Calu3 (cell line): ENCODE results near the gene NDN. TPM values are rescaled to one million over a fixed set of nuclear protein-coding genes. Genes with fewer than 3 reads are reported as not detected.

ENCODE experiments used
- BruUV-seq: library from RNA; stranded (reverse); fragments of 400-500 nt; replicated peaks from 2 replicates; lab custom pipeline; 2021; lab: Mats Ljungman, UMichigan
- CTCF ChIA-PET: fragments of 300-600 bp; sonication (Branson Sonifier 250); formaldehyde crosslinking; loops from one replicate; lab custom pipeline; 2022; ENCODE audit warnings: antibody characterized with exemption; lab: Charles Lee
- DNase-seq: peaks from one replicate; pipeline ENCODE4 v3.0.0; 2022
- H3K27ac Mint-ChIP-seq: one replicate; pipeline ENCODE4 v1.8.0; 2022; ENCODE audit warnings: mixed read lengths; ENCODE audit not compliant: unreplicated experiment
- H3K27me3 Mint-ChIP-seq: one replicate; pipeline ENCODE4 v1.8.0; 2022; ENCODE audit warnings: mixed read lengths; ENCODE audit not compliant: unreplicated experiment
- H3K36me3 Mint-ChIP-seq: one replicate; pipeline ENCODE4 v1.8.0; 2022; ENCODE audit warnings: mild to moderate bottlenecking, moderate library complexity, mixed read lengths; ENCODE audit not compliant: insufficient read depth, unreplicated experiment
- H3K4me1 Mint-ChIP-seq: one replicate; pipeline ENCODE4 v1.8.0; 2022; ENCODE audit warnings: mild to moderate bottlenecking, low read depth, mixed read lengths; ENCODE audit not compliant: unreplicated experiment
- H3K4me3 Mint-ChIP-seq: one replicate; pipeline ENCODE4 v1.8.0; 2022; ENCODE audit warnings: mild to moderate bottlenecking, low read depth, moderate library complexity, mixed read lengths; ENCODE audit not compliant: unreplicated experiment
- H3K9me3 Mint-ChIP-seq: one replicate; pipeline ENCODE4 v1.8.0; 2022; ENCODE audit warnings: low read depth, mixed read lengths; ENCODE audit not compliant: unreplicated experiment
- intact Hi-C: fragments of 100-400 bp; cut with micrococcal nuclease; formaldehyde crosslinking; loops from one replicate; pipeline ENCODE4 v1.10.0; 2022; ENCODE audit not compliant: unreplicated experiment
- total RNA-seq: library from RNA; stranded (reverse); gene quantifications from 2 replicates; pipeline ENCODE4 v1.2.3, GENCODE V29; 2022
- TF ChIP-seq, protein P1 (sequence below): fragments of 200-600 bp; IDR thresholded peaks from one replicate; pipeline ENCODE4 v1.8.0; 2022; ENCODE audit warnings: antibody characterized with exemption; ENCODE audit not compliant: unreplicated experiment

Gene NDN
- total RNA-seq, 1 experiment from 2014 or later: not detected

DNA sequence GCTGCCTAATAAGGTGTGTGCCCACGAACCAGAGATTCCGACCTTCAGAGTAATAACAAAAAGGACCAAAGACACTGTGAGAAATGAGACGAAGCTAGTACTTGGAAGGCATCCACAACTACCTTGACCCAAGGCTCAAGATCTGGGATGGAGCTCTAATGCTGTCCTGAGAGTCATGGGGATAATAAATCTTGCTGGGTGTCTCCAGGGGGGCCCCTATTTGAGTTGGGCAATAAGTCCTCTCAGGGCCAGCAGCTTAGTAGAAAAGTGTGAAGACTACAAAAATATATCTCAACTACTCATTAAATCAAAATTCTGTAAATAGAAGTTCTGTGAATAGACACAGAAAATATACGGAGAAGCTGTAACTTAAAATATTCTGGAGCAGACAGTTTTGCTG is 2.9 kb upstream of the NDN start:
- intact Hi-C loops: no loop called here
- Mint-ChIP-seq H3K36me3 (no peaks in the 10 kb centered on the region), H3K4me1 (no peaks in the 10 kb centered on the region), H3K27me3 (no peaks in the 10 kb centered on the region), H3K9me3 (peaks cover 2% of the 10 kb centered on the region), H3K27ac (no peak overlapping the region), H3K4me3 (no peak overlapping the region)
- no TSS peak for BruUV-seq
- TF ChIP-seq, protein P1, sequence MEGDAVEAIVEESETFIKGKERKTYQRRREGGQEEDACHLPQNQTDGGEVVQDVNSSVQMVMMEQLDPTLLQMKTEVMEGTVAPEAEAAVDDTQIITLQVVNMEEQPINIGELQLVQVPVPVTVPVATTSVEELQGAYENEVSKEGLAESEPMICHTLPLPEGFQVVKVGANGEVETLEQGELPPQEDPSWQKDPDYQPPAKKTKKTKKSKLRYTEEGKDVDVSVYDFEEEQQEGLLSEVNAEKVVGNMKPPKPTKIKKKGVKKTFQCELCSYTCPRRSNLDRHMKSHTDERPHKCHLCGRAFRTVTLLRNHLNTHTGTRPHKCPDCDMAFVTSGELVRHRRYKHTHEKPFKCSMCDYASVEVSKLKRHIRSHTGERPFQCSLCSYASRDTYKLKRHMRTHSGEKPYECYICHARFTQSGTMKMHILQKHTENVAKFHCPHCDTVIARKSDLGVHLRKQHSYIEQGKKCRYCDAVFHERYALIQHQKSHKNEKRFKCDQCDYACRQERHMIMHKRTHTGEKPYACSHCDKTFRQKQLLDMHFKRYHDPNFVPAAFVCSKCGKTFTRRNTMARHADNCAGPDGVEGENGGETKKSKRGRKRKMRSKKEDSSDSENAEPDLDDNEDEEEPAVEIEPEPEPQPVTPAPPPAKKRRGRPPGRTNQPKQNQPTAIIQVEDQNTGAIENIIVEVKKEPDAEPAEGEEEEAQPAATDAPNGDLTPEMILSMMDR: no peak
- DNase-seq: no peak
- CTCF ChIA-PET: no interaction called here

DNA sequence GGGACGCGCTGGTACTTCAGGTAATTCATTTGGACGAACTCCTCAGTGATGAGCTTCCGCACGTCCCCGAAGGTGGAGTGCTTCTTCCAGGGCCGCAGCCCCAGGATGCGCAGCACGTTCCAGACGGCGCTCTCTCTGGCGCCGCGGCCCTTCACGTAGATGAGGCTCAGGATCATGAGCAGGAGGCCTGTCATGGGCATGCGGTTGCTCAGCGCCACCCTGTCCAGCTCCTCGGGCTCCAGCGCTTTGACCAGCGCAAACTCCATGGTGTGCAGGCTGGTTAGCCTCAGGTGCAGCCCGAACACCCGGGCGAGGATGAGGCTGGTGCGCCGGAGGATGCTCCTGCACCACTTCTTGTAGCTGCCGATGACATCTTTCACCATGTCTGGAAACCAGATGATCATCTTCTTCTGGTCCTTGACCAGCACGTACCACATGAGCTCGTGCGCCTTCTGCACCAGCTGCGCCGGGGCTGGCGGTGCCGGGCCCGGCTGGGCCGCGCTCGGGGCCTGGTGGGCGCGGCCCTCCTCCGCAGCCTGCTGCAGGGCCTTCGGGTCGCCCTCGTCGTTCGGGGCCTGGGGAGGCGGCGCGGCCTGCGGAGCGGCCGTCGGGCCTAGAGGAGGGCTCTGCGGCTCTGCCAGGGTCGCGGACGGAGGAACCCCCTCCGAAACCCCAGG is 501 bp downstream of the NDN start:
- TF ChIP-seq, protein P1: no peak
- Mint-ChIP-seq H3K9me3 (peaks cover 2% of the 10 kb centered on the region), H3K4me1 (no peaks in the 10 kb centered on the region), H3K36me3 (no peaks in the 10 kb centered on the region), H3K4me3 (no peak overlapping the region), H3K27me3 (no peaks in the 10 kb centered on the region), H3K27ac (no peak overlapping the region)
- no TSS peak for BruUV-seq
- no peak for DNase-seq
- CTCF ChIA-PET: no interaction called here
- intact Hi-C loops: no loop called here

DNA sequence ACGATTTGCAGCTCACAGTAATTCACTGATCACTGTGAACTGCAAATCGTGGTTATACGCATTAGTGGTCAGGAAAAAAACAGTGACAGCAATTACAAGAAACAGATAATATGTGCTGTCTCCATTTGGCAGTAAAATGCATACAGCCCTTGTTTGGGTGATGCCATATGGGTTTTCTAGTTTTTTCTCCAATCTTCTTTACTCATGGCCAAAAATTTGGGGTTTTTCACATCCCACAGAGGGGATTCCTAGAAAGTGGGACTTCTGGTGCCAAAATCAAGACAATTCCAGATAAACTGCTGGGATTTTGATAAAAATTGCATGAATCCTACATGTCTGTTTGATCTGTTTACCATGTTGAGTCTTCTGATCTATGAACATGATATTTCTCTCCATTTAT is 15.6 kb downstream of the NDN start:
- H3K4me3 Mint-ChIP-seq: no peak overlapping the region
- TF ChIP-seq, protein P1: no peak
- no peaks in the 10 kb centered on the region for H3K4me1 Mint-ChIP-seq
- CTCF ChIA-PET: no interaction called here
- H3K27me3 Mint-ChIP-seq: no peaks in the 10 kb centered on the region
- no peaks in the 10 kb centered on the region for H3K9me3 Mint-ChIP-seq
- DNase-seq: no peak
- BruUV-seq: no TSS peak
- H3K27ac Mint-ChIP-seq: no peak overlapping the region
- no peaks in the 10 kb centered on the region for H3K36me3 Mint-ChIP-seq
- intact Hi-C loops: no loop called here

DNA sequence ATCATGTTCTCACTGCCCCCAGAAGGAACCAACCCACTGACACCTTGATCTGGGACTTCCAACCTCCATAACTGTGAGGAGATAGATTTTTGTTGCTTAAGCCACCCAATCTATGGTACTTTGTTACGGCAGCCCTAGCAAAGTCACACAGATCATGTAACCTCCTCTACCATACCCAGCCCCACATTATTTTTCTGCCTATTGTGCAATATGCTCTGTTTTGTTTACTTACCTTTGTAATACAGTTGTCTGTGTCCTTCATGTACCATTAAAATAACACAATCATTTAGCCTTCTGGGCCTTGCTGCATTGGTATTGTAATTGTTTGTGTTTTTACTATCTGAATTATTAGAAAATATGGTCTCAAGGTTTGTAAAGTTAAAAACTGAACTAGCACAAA is 16.1 kb downstream of the NDN start:
- BruUV-seq: no TSS peak
- no peaks in the 10 kb centered on the region for H3K4me1 Mint-ChIP-seq
- no peaks in the 10 kb centered on the region for H3K27me3 Mint-ChIP-seq
- no peak overlapping the region for H3K27ac Mint-ChIP-seq
- intact Hi-C loops: no loop called here
- no peaks in the 10 kb centered on the region for H3K36me3 Mint-ChIP-seq
- TF ChIP-seq, protein P1: no peak
- CTCF ChIA-PET: no interaction called here
- H3K4me3 Mint-ChIP-seq: no peak overlapping the region
- no peaks in the 10 kb centered on the region for H3K9me3 Mint-ChIP-seq
- DNase-seq: no peak
